Measurements from ENCODE around the gene BPI.

DNA sequence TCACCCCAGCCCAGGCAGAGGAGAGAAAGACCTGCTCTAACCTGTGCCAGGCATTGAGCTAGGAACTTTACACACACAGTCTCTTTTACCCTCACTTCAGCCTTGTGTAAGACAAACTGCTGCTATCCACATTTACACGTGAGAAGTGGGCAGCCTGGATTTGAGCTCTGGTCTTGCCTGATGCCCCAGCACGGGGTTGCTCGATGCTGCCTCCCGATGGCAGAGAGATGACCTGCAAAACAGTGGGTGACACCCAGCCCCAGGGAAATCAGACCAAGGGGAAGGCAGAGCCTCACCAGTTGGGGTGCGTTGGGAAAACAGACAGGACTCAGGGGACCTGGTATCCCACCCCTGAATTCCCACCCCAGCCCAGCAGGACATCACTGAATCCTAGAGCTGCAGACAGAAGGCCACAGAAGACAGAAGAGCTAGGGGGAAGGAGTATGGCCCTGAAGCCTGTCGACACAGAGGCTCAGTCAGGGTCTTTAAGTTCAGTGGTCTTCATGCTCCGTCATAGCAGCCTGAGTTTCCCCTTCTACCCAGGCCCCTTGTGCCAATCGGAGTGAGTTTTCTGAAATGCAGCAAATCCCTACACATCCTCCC lies 990 bp downstream of the BPI start:
- TF ChIP-seq, protein P1, sequence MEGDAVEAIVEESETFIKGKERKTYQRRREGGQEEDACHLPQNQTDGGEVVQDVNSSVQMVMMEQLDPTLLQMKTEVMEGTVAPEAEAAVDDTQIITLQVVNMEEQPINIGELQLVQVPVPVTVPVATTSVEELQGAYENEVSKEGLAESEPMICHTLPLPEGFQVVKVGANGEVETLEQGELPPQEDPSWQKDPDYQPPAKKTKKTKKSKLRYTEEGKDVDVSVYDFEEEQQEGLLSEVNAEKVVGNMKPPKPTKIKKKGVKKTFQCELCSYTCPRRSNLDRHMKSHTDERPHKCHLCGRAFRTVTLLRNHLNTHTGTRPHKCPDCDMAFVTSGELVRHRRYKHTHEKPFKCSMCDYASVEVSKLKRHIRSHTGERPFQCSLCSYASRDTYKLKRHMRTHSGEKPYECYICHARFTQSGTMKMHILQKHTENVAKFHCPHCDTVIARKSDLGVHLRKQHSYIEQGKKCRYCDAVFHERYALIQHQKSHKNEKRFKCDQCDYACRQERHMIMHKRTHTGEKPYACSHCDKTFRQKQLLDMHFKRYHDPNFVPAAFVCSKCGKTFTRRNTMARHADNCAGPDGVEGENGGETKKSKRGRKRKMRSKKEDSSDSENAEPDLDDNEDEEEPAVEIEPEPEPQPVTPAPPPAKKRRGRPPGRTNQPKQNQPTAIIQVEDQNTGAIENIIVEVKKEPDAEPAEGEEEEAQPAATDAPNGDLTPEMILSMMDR (IDR thresholded peaks at IDR 0.05; ENCODE audit: low read depth, low read length) = peak; percentile 81
- no peak for TF ChIP-seq EZH2phosphoT487 (IDR thresholded peaks at IDR 0.05; ENCODE audit: low read depth)
